Tibial nerve (tissue), 4 donors: ENCODE measurements around the gene AP2M1. TPM values are rescaled to one million over a fixed set of nuclear protein-coding genes. Genes with fewer than 3 reads are reported as not detected.
A peak's percentile ranks its signal among the peaks of the same experiment; 100 is the strongest.

Source experiments
- DNase-seq, 2 donors: peaks; one replicate each; pipeline ENCODE4 v3.0.0-alpha.2; 2019; ENCODE audit warnings: low spot score in 2 of 2
- H3K27ac ChIP-seq, 4 donors: fragments of 200-600 bp; sonication (generic) in 3 of 4; one replicate each; pipeline ENCODE4 v1.5.1; 2017 to 2019; ENCODE audit warnings: mild to moderate bottlenecking in 1 of 4
- H3K27me3 ChIP-seq, 2 donors: fragments of 200-600 bp; sonication (generic) in 1 of 2; one replicate each; pipeline versions ENCODE4 v1.5.1 to v1.6.0; 2017 to 2019
- H3K36me3 ChIP-seq, 3 donors: fragments of 200-600 bp; sonication (generic); one replicate each; pipeline ENCODE4 v1.5.1; 2018 to 2019
- H3K4me1 ChIP-seq, 4 donors: fragments of 200-600 bp; sonication (generic) in 3 of 4; one replicate each; pipeline ENCODE4 v1.5.1; 2017 to 2019
- H3K4me3 ChIP-seq, 4 donors: fragments of 200-600 bp; sonication (generic) in 3 of 4; one replicate each; pipeline ENCODE4 v1.5.1; 2017 to 2019; ENCODE audit warnings: mild to moderate bottlenecking in 1 of 4, moderate library complexity in 1 of 4
- H3K9me3 ChIP-seq, 4 donors: fragments of 200-600 bp; sonication (generic) in 3 of 4; one replicate each; pipeline ENCODE4 v1.5.1; 2017 to 2019
- CTCF ChIP-seq, 5 experiments: fragments of 200-600 bp in 3 of 5; fragments of 450-650 bp in 2 of 5; sonication (generic) in 3 of 5; IDR thresholded peaks; one replicate each; pipeline ENCODE4 v1.5.1; 2016 to 2019; ENCODE audit warnings: antibody characterized with exemption in 5 of 5, mild to moderate bottlenecking in 3 of 5, moderate library complexity in 2 of 5
- EP300 ChIP-seq, 2 donors: sonication (generic); formaldehyde crosslinking; IDR thresholded peaks; one replicate each; pipeline ENCODE4 v1.6.1; 2017; ENCODE audit warnings: antibody characterized with exemption in 2 of 2, mild to moderate bottlenecking in 1 of 2
- POLR2A ChIP-seq, 2 donors: fragments of 450-650 bp; IDR thresholded peaks; one replicate each; pipeline ENCODE4 v1.6.1; 2017; ENCODE audit warnings: antibody characterized with exemption in 2 of 2, mild to moderate bottlenecking in 2 of 2, moderate library complexity in 2 of 2
- WGBS, 2 donors: methylation state at CpG; one replicate each; pipeline ENCODE4 v1.1.5; 2018; 5-methylcytosine and 5-hydroxymethylcytosine counted together
- total RNA-seq, 4 donors: library from RNA; depleted of rRNA; stranded (reverse); fragments of >200 nt; gene quantifications; one replicate each; pipeline ENCODE4 v1.1.0, GENCODE V29; 2016

The AP2M1 gene
- total RNA-seq, 4 donors from 2014 or later: 182 to 212 (median 199) TPM

- peak overlapping the region; percentile 75 to 97 (median 79) for H3K4me3 ChIP-seq
- DNase-seq: no peak
- peak overlapping the region in 2 of 4 donors; percentile 87 for H3K27ac ChIP-seq
- H3K36me3 ChIP-seq: peaks cover 2 to 71% (median 21%) of the 10 kb centered on the region in 3 donors
- H3K27me3 ChIP-seq: no peaks in the 10 kb centered on the region
- no peaks in the 10 kb centered on the region for H3K9me3 ChIP-seq
- peaks cover 6 to 38% (median 15%) of the 10 kb centered on the region in 4 donors for H3K4me1 ChIP-seq
- TF ChIP-seq CTCF (IDR thresholded peaks at IDR 0.05) (no peak), POLR2A (IDR thresholded peaks at IDR 0.05) (no peak), EP300 (IDR thresholded peaks at IDR 0.05) (no peak)
- WGBS, 2 donors: 7 to 8% methylated on average over 3 of the region's 3 CpGs
Observed at GRCh38 chr3:184186902-184187207, 12.2 kb downstream of the AP2M1 start.

- 86 to 87% methylated on average over 17 of the region's 17 CpGs for WGBS, 2 donors
- Histone ChIP-seq H3K9me3 (no peaks in the 10 kb centered on the region), H3K4me1 (peaks cover 6 to 38% (median 15%) of the 10 kb centered on the region in 4 donors), H3K27me3 (no peaks in the 10 kb centered on the region), H3K27ac (no peak overlapping the region), H3K36me3 (peaks cover 2 to 71% (median 27%) of the 10 kb centered on the region in 3 donors), H3K4me3 (no peak overlapping the region)
- DNase-seq: no peak
- TF ChIP-seq POLR2A (IDR thresholded peaks at IDR 0.05) (no peak), EP300 (IDR thresholded peaks at IDR 0.05) (no peak), CTCF (IDR thresholded peaks at IDR 0.05) (no peak)
Observed at GRCh38 chr3:184188080-184188479, 13.4 kb downstream of the AP2M1 start.

GRCh38 chr3:184189421-184189820 lies 14.8 kb downstream of the AP2M1 start:
- Histone ChIP-seq H3K4me1 (peaks cover 6 to 38% (median 15%) of the 10 kb centered on the region in 4 donors), H3K4me3 (no peak overlapping the region), H3K9me3 (no peaks in the 10 kb centered on the region), H3K27ac (no peak overlapping the region), H3K27me3 (no peaks in the 10 kb centered on the region), H3K36me3 (peaks cover 4 to 71% (median 39%) of the 10 kb centered on the region in 3 donors)
- no peak for DNase-seq
- WGBS, 2 donors: 91 to 97% methylated on average over 13 of the region's 13 CpGs
- TF ChIP-seq POLR2A (IDR thresholded peaks at IDR 0.05): no peak
- TF ChIP-seq CTCF (IDR thresholded peaks at IDR 0.05): no peak
- no peak for TF ChIP-seq EP300 (IDR thresholded peaks at IDR 0.05)

- 92 to 93% methylated on average over 10 of the region's 10 CpGs for WGBS, 2 donors
- no peak overlapping the region for H3K27ac ChIP-seq
Observed at GRCh38 chr3:184192889-184193288, 18.2 kb downstream of the AP2M1 start.

More at GRCh38 chr3:184192889-184193288, 18.2 kb downstream of the AP2M1 start:
- Histone ChIP-seq H3K27me3 (no peaks in the 10 kb centered on the region), H3K36me3 (peaks cover 4 to 94% (median 39%) of the 10 kb centered on the region in 3 donors), H3K4me3 (no peak overlapping the region), H3K9me3 (no peaks in the 10 kb centered on the region), H3K4me1 (peaks cover 0 to 13% (median 0%) of the 10 kb centered on the region in 4 donors)
- no peak for DNase-seq
- TF ChIP-seq POLR2A (IDR thresholded peaks at IDR 0.05) (no peak), EP300 (IDR thresholded peaks at IDR 0.05) (no peak), CTCF (IDR thresholded peaks at IDR 0.05) (no peak)
